K562 (cell line): ENCODE measurements around the gene PI4KA. TPM values are rescaled to one million over a fixed set of nuclear protein-coding genes. Genes with fewer than 3 reads are reported as not detected.

Experiments
- ATAC-seq: fragments of 200-7000 bp; cut with Tn5 transposase; 3 replicates; pipeline ENCODE4 v1.9.1; 2020; ENCODE audit warnings: moderate library complexity
- BruUV-seq: library from RNA; stranded (reverse); fragments of 400-500 nt; replicated peaks from 2 replicates; lab custom pipeline; 2021; lab: Mats Ljungman, UMichigan
- CTCF ChIA-PET: fragments of 300-600 bp; formaldehyde crosslinking; extraction: SDS; loops from one replicate; lab custom pipeline; 2021; ENCODE audit warnings: low intra/inter-chr PET ratio; lab: Yijun Ruan, JAX
- POLR2A ChIA-PET: fragments of 300-600, 350-650 bp; sonication (Branson Sonifier 250); formaldehyde crosslinking; extraction: SDS; loops from one replicate; lab custom pipeline; 2021; ENCODE audit warnings: antibody characterized with exemption, inconsistent platforms; lab: Yijun Ruan, JAX
- DNase-seq, 4 experiments: peaks; one replicate each; pipeline versions ENCODE4 v3.0.0 to v3.0.0-alpha.2; 2011 to 2018; ENCODE audit warnings: low spot score in 3 of 4, mixed read lengths in 3 of 4; ENCODE audit errors: extremely low read depth in 1 of 4
- FAIRE-seq: peaks from 2 replicates; lab custom pipeline; 2011; peaks lifted over from hg19 to GRCh38; lab: Jason Lieb, UNC
- H2AFZ ChIP-seq: 2 replicates; pipeline ENCODE4 v1.6.0; 2011; ENCODE audit warnings: low read depth, low read length, control low read depth, inconsistent platforms
- H3K27ac ChIP-seq: fragments of 200-600 bp; 3 replicates; pipeline ENCODE4 v1.8.0; 2011; ENCODE audit warnings: low read depth, mild to moderate bottlenecking, control low read depth, inconsistent platforms, low read length, moderate library complexity, mixed read lengths; ENCODE audit errors: extremely low read depth
- H3K27me3 ChIP-seq, 2 experiments: fragments of 300-600 bp in 1 of 2; 2 replicates in 1 of 2; 3 replicates in 1 of 2; pipeline versions ENCODE4 v1.6.0 to v1.8.0; 2011; ENCODE audit warnings: inconsistent platforms in 2 of 2, low read length in 2 of 2, mild to moderate bottlenecking in 1 of 2, mixed read lengths in 1 of 2, moderate library complexity in 1 of 2; ENCODE audit not compliant: control insufficient read depth in 2 of 2, insufficient read depth in 2 of 2
- H3K36me3 ChIP-seq: fragments of 300-600 bp; 3 replicates; pipeline ENCODE4 v1.8.0; 2011; ENCODE audit warnings: mild to moderate bottlenecking, low read length, inconsistent platforms; ENCODE audit not compliant: control insufficient read depth, insufficient read depth
- H3K4me1 ChIP-seq, 2 experiments: fragments of 200-600 bp in 1 of 2; replicated peaks in 1 of 2; 2 replicates in 1 of 2; 3 replicates in 1 of 2; pipeline versions ENCODE4 v1.5.1 to v1.8.0; 2011; ENCODE audit warnings: inconsistent platforms in 2 of 2, low read length in 2 of 2, mild to moderate bottlenecking in 1 of 2, mixed read lengths in 1 of 2, moderate library complexity in 1 of 2; ENCODE audit not compliant: control insufficient read depth in 2 of 2, insufficient read depth in 2 of 2
- H3K4me2 ChIP-seq: 2 replicates; pipeline ENCODE4 v1.6.1; 2011; ENCODE audit warnings: low read length, control low read depth, inconsistent platforms, mixed read lengths; ENCODE audit not compliant: insufficient read depth
- H3K4me3 ChIP-seq: fragments of 200-600 bp; sonication (generic), shearing (Covaris generic); 2 replicates; pipeline ENCODE4 v1.5.1; 2016; ENCODE audit warnings: control low read depth, inconsistent platforms
- H3K79me2 ChIP-seq: fragments of 200-600 bp; 3 replicates; pipeline ENCODE4 v1.8.0; 2011; ENCODE audit warnings: low read length, inconsistent platforms; ENCODE audit not compliant: control insufficient read depth, insufficient read depth
- H3K9ac ChIP-seq, 2 experiments: 2 replicates each; pipeline versions ENCODE4 v1.6.0 to v1.6.1; 2011; ENCODE audit warnings: low read depth in 2 of 2, low read length in 2 of 2, control low read depth in 1 of 2, inconsistent platforms in 1 of 2, mild to moderate bottlenecking in 1 of 2, mixed read lengths in 1 of 2; ENCODE audit not compliant: insufficient read depth in 1 of 2
- H3K9me1 ChIP-seq: one replicate; pipeline ENCODE4 v1.6.0; 2011; ENCODE audit warnings: inconsistent platforms, mild to moderate bottlenecking, low read length, moderate library complexity; ENCODE audit not compliant: control insufficient read depth, insufficient read depth
- H3K9me3 ChIP-seq: replicated peaks from 2 replicates; pipeline ENCODE4 v1.5.1; 2011; ENCODE audit warnings: low read depth, low read length, inconsistent platforms; ENCODE audit not compliant: control insufficient read depth, insufficient read depth
- H4K20me1 ChIP-seq: replicated peaks from 2 replicates; pipeline ENCODE4 v1.6.1; 2011; ENCODE audit warnings: low read length, inconsistent platforms, mixed read lengths; ENCODE audit not compliant: control insufficient read depth, insufficient read depth
- BHLHE40 ChIP-seq: IDR thresholded peaks from 2 replicates; pipeline ENCODE4 v1.6.1; 2011; ENCODE audit warnings: low read length, improper control_type of control experiment
- CXXC5 ChIP-seq: fragments of 250-450 bp; sonication (Bioruptor Pico); IDR thresholded peaks from 2 replicates; pipeline ENCODE4 v1.8.0; 2022; ENCODE audit warnings: inconsistent platforms, mild to moderate bottlenecking, moderate library complexity
- E2F3 ChIP-seq: fragments of 250-450 bp; sonication (Bioruptor Pico); IDR thresholded peaks from 2 replicates; pipeline ENCODE4 v1.4.0; 2020; ENCODE audit warnings: mild to moderate bottlenecking
- FOXA3 ChIP-seq, 2 experiments: fragments of 450-650 bp in 1 of 2; sonication (generic) in 1 of 2; formaldehyde crosslinking; IDR thresholded peaks in 1 of 2; conservative IDR thresholded peaks in 1 of 2; 2 replicates each; pipeline versions ENCODE4 v1.4.0 to v1.8.0; 2020 to 2022; ENCODE audit warnings: mild to moderate bottlenecking in 2 of 2, missing genetic modification reagents in 1 of 2
- HDAC6 ChIP-seq: IDR thresholded peaks from 2 replicates; pipeline ENCODE4 v1.6.1; 2012; ENCODE audit warnings: low read depth, mild to moderate bottlenecking, control low read depth, inconsistent platforms, low read length, moderate library complexity
- NR2C2 ChIP-seq, 2 experiments: fragments of 200-800 bp in 1 of 2; sonication (Bioruptor generic) in 1 of 2; sonication (generic) in 1 of 2; formaldehyde crosslinking in 1 of 2; IDR thresholded peaks; 2 replicates each; pipeline versions ENCODE4 v1.6.1 to v1.8.0; 2016 to 2022; ENCODE audit warnings: mild to moderate bottlenecking in 1 of 2, missing compliant biosample characterization in 1 of 2, missing genetic modification characterization in 1 of 2, missing genetic modification reagents in 1 of 2
- UBTF ChIP-seq, 2 experiments: IDR thresholded peaks; 2 replicates each; pipeline ENCODE4 v1.6.1; 2012; ENCODE audit warnings: improper control_type of control experiment in 2 of 2, low read depth in 2 of 2, low read length in 2 of 2, borderline replicate concordance in 1 of 2
- WHSC1 ChIP-seq: IDR thresholded peaks from one replicate; pipeline ENCODE4 v1.6.1; 2012; ENCODE audit warnings: low read length, control low read depth, inconsistent platforms
- ZNF197 ChIP-seq: fragments of 200-800 bp; sonication (Bioruptor generic); IDR thresholded peaks from 2 replicates; pipeline ENCODE4 v1.6.1; 2016; ENCODE audit warnings: low read depth, missing genetic modification characterization, missing compliant biosample characterization
- ZNF324 ChIP-seq: fragments of 250-450 bp; sonication (Bioruptor Pico); IDR thresholded peaks from 2 replicates; pipeline ENCODE4 v1.4.0; 2020; ENCODE audit warnings: mild to moderate bottlenecking
- WGBS: fragments of 100-300 bp; shearing (Covaris generic); methylation state at CpG from one replicate; pipeline ENCODE4 v1.1.6; 2016; ENCODE audit warnings: low coverage, mixed read lengths; ENCODE audit not compliant: insufficient coverage; ENCODE audit errors: missing lambda C conversion rate; 5-methylcytosine and 5-hydroxymethylcytosine counted together
- in situ Hi-C: fragments of 300-500 bp; cut with MboI; formaldehyde crosslinking; loops from 4 replicates; pipeline ENCODE4 v1.15.0; 2018; ENCODE audit warnings: inconsistent platforms, mixed read lengths
- intact Hi-C: fragments of 100-400 bp; cut with micrococcal nuclease; formaldehyde crosslinking; loops from 2 replicates; pipeline ENCODE4 v1.14.2; 2022
- polyA plus RNA-seq, 8 experiments: library from polyadenylated mRNA; depleted of rRNA in 4 of 8; stranded (reverse) in 5 of 8; unstranded in 3 of 8; fragments of >200 nt; fragmentation: Nextera tagmentation in 2 of 8; fragmentation: Illumina TruSeq in 1 of 8; extraction: Ambion mirVana in 2 of 8; extraction: Trizol in 1 of 8; gene quantifications; 2 replicates each; pipeline versions ENCODE4 v1.2.1 to v1.2.3, GENCODE V29; 2011 to 2014; ENCODE audit warnings: inconsistent platforms in 1 of 8, missing spikeins in 1 of 8
- total RNA-seq, 7 experiments: library from RNA; depleted of rRNA in 6 of 7; stranded (reverse); fragments of >200 nt in 6 of 7; fragmentation: Illumina TruSeq in 2 of 7; extraction: Trizol in 2 of 7; gene quantifications; 2 replicates each; pipeline versions ENCODE4 v1.2.1 to v1.2.3, GENCODE V29; 2011 to 2021; ENCODE audit warnings: low replicate concordance in 1 of 7
- TF ChIP-seq, protein P1 (sequence below): fragments of 450-650 bp; IDR thresholded peaks from 2 replicates; pipeline ENCODE4 v1.7.0; 2016; ENCODE audit warnings: borderline replicate concordance
- TF ChIP-seq, protein P2 (sequence below): fragments of 450-650 bp; IDR thresholded peaks from 2 replicates; pipeline ENCODE4 v1.6.1; 2017; ENCODE audit warnings: mild to moderate bottlenecking, moderate library complexity

Gene PI4KA
- total and polyA plus RNA-seq, 9 of the 15 experiments (the other 6 are each of a cell fraction or from before 2014, with no cell fraction given) = 7.3 to 187 (median 84.7) TPM

- TF ChIP-seq, protein P1, sequence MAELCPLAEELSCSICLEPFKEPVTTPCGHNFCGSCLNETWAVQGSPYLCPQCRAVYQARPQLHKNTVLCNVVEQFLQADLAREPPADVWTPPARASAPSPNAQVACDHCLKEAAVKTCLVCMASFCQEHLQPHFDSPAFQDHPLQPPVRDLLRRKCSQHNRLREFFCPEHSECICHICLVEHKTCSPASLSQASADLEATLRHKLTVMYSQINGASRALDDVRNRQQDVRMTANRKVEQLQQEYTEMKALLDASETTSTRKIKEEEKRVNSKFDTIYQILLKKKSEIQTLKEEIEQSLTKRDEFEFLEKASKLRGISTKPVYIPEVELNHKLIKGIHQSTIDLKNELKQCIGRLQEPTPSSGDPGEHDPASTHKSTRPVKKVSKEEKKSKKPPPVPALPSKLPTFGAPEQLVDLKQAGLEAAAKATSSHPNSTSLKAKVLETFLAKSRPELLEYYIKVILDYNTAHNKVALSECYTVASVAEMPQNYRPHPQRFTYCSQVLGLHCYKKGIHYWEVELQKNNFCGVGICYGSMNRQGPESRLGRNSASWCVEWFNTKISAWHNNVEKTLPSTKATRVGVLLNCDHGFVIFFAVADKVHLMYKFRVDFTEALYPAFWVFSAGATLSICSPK = no peak
- TF ChIP-seq, protein P2, sequence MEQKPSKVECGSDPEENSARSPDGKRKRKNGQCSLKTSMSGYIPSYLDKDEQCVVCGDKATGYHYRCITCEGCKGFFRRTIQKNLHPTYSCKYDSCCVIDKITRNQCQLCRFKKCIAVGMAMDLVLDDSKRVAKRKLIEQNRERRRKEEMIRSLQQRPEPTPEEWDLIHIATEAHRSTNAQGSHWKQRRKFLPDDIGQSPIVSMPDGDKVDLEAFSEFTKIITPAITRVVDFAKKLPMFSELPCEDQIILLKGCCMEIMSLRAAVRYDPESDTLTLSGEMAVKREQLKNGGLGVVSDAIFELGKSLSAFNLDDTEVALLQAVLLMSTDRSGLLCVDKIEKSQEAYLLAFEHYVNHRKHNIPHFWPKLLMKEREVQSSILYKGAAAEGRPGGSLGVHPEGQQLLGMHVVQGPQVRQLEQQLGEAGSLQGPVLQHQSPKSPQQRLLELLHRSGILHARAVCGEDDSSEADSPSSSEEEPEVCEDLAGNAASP = no peak
- TF ChIP-seq E2F3 = peak; percentile 42; the same call in 1 of the 2 replicates
Observed at GRCh38 chr22:20782596-20783299, 75.9 kb downstream of the PI4KA start (continued).

DNA sequence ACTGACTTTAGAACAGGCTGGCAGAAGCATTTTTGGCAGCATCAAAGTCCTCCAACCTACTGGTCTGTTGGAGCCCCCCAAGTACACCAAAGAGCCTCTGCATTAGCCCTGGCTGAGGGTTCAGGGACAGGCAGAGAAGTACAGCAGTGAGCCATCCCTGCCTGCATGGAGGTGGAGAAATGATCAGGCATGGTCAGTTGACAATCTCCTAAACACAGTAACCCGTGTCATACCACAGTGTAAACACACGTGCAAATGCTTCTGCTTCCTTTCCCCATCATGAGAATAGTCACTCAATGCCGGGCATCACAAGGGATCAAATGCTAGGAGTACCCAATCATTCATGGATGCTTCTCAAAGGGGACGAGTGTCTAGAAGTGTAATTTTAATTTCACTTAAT is 76.5 kb downstream of the PI4KA start:
- 45% methylated on average over 4 of the region's 4 CpGs for WGBS
- no TSS peak for BruUV-seq
- Histone ChIP-seq H3K4me1 (peaks cover 18 to 26% of the 10 kb centered on the region in 2 experiments), H3K79me2 (no peaks in the 10 kb centered on the region), H4K20me1 (peaks cover 78% of the 10 kb centered on the region), H3K4me2 (no peak overlapping the region), H3K9me3 (no peaks in the 10 kb centered on the region), H2AFZ (no peak overlapping the region), H3K27me3 (no peaks in the 10 kb centered on the region), H3K27ac (no peak overlapping the region), H3K4me3 (no peak overlapping the region), H3K9me1 (peaks cover 15% of the 10 kb centered on the region), H3K9ac (peak overlapping the region in 1 of 2 experiments; percentile 10; a peak in 1 of 4 replicates), H3K36me3 (peaks cover 33% of the 10 kb centered on the region; the same call in 2 of the 3 replicates)
- no peak for FAIRE-seq
- ATAC-seq = no peak
- no peak for DNase-seq
- intact Hi-C loops = loop anchor here (5.0 kb wide), 2 partner anchors 40 to 175 kb away; no protein-coding TSS in a partner anchor
- POLR2A ChIA-PET = interaction anchor here (0.7 to 3.8 kb wide), 4 partner anchors 9 to 81 kb away, joined by 3 to 12 read pairs (median 7); partner anchors contain the start of gene SERPIND1
- CTCF ChIA-PET = interaction anchor here (1.0 to 1.3 kb wide), 2 partner anchors 21 to 23 kb away, joined by 3 to 4 read pairs; no protein-coding TSS in a partner anchor
- in situ Hi-C loops = loop anchor here (25.0 kb wide), 2 partner anchors 355 to 1945 kb away; no protein-coding TSS in a partner anchor
- TF ChIP-seq CXXC5 (CRISPR knock-in tag) (0 out of 2 replicates have a peak, but pooled peaks have one; percentile 5), NR2C2 (CRISPR knock-in tag; IDR thresholded peaks at IDR 0.05) (no peak), NR2C2 (tag; IDR thresholded peaks at IDR 0.05) (no peak), FOXA3 (CRISPR knock-in tag; conservative IDR thresholded peaks at IDR 0.05 in 1 of 2, IDR thresholded peaks at IDR 0.05 in 1 of 2) (peak in 1 of 2 experiments; percentile 10; a peak in 1 of 4 replicates), HDAC6 (peak; percentile 36; the same call in 1 of the 2 replicates), UBTF (IDR thresholded peaks at IDR 0.05; ENCODE audit: borderline replicate concordance in 1 of 2, low read depth in 2 of 2, low read length in 2 of 2) (peak in 1 of 2 experiments; percentile 5; a peak in 1 of 4 replicates), BHLHE40 (peak; percentile 78), WHSC1 (peak; percentile 87), ZNF197 (CRISPR knock-in tag) (no peak), ZNF324 (CRISPR knock-in tag) (peak; percentile 71; the same call in 1 of the 2 replicates)
